Calu3 (cell line): Measurements from ENCODE around the gene MED10. TPM values are rescaled to one million over a fixed set of nuclear protein-coding genes. Genes with fewer than 3 reads are reported as not detected.

ENCODE experiments used
- BruUV-seq: library from RNA; stranded (reverse); fragments of 400-500 nt; replicated peaks from 2 replicates; lab custom pipeline; 2021; lab: Mats Ljungman, UMichigan
- CTCF ChIA-PET: fragments of 300-600 bp; sonication (Branson Sonifier 250); formaldehyde crosslinking; loops from one replicate; lab custom pipeline; 2022; ENCODE audit warnings: antibody characterized with exemption; lab: Charles Lee
- DNase-seq: peaks from one replicate; pipeline ENCODE4 v3.0.0; 2022
- H3K27ac Mint-ChIP-seq: one replicate; pipeline ENCODE4 v1.8.0; 2022; ENCODE audit warnings: mixed read lengths; ENCODE audit not compliant: unreplicated experiment
- H3K27me3 Mint-ChIP-seq: one replicate; pipeline ENCODE4 v1.8.0; 2022; ENCODE audit warnings: mixed read lengths; ENCODE audit not compliant: unreplicated experiment
- H3K36me3 Mint-ChIP-seq: one replicate; pipeline ENCODE4 v1.8.0; 2022; ENCODE audit warnings: mild to moderate bottlenecking, moderate library complexity, mixed read lengths; ENCODE audit not compliant: insufficient read depth, unreplicated experiment
- H3K4me1 Mint-ChIP-seq: one replicate; pipeline ENCODE4 v1.8.0; 2022; ENCODE audit warnings: mild to moderate bottlenecking, low read depth, mixed read lengths; ENCODE audit not compliant: unreplicated experiment
- H3K4me3 Mint-ChIP-seq: one replicate; pipeline ENCODE4 v1.8.0; 2022; ENCODE audit warnings: mild to moderate bottlenecking, low read depth, moderate library complexity, mixed read lengths; ENCODE audit not compliant: unreplicated experiment
- H3K9me3 Mint-ChIP-seq: one replicate; pipeline ENCODE4 v1.8.0; 2022; ENCODE audit warnings: low read depth, mixed read lengths; ENCODE audit not compliant: unreplicated experiment
- intact Hi-C: fragments of 100-400 bp; cut with micrococcal nuclease; formaldehyde crosslinking; loops from one replicate; pipeline ENCODE4 v1.10.0; 2022; ENCODE audit not compliant: unreplicated experiment
- total RNA-seq: library from RNA; stranded (reverse); gene quantifications from 2 replicates; pipeline ENCODE4 v1.2.3, GENCODE V29; 2022
- TF ChIP-seq, protein P1 (sequence below): fragments of 200-600 bp; IDR thresholded peaks from one replicate; pipeline ENCODE4 v1.8.0; 2022; ENCODE audit warnings: antibody characterized with exemption; ENCODE audit not compliant: unreplicated experiment

MED10 gene
- total RNA-seq, 1 experiment from 2014 or later = 39.9 TPM

DNA sequence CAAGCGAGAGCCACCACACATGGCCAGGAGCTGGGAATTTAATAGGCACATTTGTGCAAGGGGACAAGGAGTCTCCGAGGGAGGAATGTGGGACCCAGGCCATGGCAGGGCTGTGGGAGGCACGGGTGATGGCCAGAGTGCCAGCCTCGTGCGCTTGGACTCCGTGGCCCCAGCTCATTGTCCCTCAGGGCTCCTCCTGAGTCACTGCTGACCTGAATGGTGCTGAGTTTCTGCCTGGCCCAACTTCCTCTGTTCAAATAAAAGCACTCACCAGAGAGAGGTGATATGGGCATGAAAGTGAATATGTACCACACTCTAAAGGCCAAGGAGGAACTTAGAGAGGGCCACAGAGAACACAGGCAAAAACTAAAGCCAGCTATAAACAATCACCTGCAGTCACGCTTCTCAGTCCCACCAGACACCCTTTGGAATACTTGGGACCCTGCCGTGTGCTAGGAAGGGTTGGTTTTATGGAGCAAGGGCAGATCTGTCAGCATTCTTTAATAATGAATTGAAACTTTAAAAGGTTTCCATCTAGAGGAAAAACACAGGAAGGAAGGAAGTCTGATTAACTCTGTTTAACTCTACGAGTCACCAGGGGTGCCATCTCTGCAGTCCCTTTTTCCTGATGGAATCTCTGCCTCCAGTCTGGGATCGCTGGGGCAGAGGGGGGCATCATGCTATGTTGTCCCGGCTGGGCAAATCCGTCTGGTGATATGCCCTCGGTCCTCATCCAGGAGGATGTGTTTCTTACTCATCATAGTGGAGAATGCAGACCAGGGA lies 45.2 kb upstream of the MED10 start:
- Mint-ChIP-seq H3K4me1 (no peaks in the 10 kb centered on the region), H3K9me3 (peaks cover 4% of the 10 kb centered on the region), H3K27ac (no peak overlapping the region), H3K4me3 (no peak overlapping the region), H3K27me3 (peaks cover 28% of the 10 kb centered on the region), H3K36me3 (no peaks in the 10 kb centered on the region)
- intact Hi-C loops = no loop called here
- no peak for DNase-seq
- CTCF ChIA-PET = no interaction called here
- no TSS peak for BruUV-seq
- TF ChIP-seq, protein P1, sequence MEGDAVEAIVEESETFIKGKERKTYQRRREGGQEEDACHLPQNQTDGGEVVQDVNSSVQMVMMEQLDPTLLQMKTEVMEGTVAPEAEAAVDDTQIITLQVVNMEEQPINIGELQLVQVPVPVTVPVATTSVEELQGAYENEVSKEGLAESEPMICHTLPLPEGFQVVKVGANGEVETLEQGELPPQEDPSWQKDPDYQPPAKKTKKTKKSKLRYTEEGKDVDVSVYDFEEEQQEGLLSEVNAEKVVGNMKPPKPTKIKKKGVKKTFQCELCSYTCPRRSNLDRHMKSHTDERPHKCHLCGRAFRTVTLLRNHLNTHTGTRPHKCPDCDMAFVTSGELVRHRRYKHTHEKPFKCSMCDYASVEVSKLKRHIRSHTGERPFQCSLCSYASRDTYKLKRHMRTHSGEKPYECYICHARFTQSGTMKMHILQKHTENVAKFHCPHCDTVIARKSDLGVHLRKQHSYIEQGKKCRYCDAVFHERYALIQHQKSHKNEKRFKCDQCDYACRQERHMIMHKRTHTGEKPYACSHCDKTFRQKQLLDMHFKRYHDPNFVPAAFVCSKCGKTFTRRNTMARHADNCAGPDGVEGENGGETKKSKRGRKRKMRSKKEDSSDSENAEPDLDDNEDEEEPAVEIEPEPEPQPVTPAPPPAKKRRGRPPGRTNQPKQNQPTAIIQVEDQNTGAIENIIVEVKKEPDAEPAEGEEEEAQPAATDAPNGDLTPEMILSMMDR = no peak

DNA sequence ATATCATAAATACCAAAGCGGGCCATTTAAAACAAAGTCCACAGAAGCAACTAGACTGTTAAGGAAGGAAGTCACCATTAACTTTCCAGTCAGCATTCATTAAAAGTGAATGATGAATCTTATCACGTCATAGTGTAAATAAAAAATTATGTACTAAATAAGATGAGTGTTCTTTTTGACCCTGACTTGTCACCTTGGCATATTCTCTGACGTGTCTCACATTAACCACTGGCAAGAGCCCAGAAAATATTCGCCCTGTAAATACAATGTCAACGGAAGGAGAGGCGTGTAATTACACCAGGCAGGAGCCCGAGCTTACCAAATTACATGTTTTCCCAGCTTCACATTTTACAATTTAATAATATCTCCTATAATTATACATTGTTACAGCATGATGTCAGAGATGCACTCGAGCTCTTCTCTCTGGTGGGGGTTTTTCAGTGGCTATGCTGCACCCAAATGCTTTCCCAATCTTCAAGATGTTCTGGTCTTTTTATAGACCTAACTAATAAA lies 41.0 kb upstream of the MED10 start:
- CTCF ChIA-PET = no interaction called here
- intact Hi-C loops = no loop called here
- BruUV-seq = no TSS peak
- DNase-seq = no peak
- no peak overlapping the region for H3K4me3 Mint-ChIP-seq
- H3K36me3 Mint-ChIP-seq = no peaks in the 10 kb centered on the region
- H3K27me3 Mint-ChIP-seq = peaks cover 11% of the 10 kb centered on the region
- H3K27ac Mint-ChIP-seq = no peak overlapping the region
- TF ChIP-seq, protein P1 = no peak
- no peaks in the 10 kb centered on the region for H3K4me1 Mint-ChIP-seq
- H3K9me3 Mint-ChIP-seq = no peaks in the 10 kb centered on the region

DNA sequence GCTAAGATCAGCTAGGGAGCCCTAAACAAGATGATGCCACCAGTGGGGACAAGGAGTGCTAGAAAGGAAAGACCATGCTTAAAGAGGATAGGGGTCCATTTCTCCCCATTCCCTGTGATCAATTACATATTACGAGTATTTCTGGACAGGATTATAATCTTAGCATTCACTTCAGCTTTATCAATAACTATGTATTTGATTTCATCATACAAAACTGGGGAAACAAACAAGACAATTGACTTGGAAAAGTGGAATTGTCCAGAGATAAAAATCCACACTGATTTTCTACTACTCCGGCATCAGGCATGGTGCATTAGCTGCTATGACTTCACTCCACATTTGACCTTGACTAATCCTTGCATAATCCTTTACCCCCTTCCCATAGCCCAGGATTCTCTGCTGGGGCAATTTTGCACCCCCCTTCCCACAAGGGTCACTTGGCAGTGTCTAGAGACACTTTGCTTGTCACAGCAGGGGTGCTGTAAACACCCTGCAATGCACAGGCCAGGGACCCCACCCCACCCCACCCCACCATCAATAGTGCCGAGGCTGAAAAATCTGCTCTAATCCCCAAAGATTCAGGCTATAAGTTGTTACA lies 40.4 kb upstream of the MED10 start:
- no TSS peak for BruUV-seq
- CTCF ChIA-PET = no interaction called here
- Mint-ChIP-seq H3K27ac (no peak overlapping the region), H3K9me3 (no peaks in the 10 kb centered on the region), H3K4me1 (no peaks in the 10 kb centered on the region), H3K4me3 (no peak overlapping the region), H3K27me3 (peaks cover 8% of the 10 kb centered on the region), H3K36me3 (no peaks in the 10 kb centered on the region)
- no peak for DNase-seq
- TF ChIP-seq, protein P1 = no peak
- intact Hi-C loops = no loop called here

DNA sequence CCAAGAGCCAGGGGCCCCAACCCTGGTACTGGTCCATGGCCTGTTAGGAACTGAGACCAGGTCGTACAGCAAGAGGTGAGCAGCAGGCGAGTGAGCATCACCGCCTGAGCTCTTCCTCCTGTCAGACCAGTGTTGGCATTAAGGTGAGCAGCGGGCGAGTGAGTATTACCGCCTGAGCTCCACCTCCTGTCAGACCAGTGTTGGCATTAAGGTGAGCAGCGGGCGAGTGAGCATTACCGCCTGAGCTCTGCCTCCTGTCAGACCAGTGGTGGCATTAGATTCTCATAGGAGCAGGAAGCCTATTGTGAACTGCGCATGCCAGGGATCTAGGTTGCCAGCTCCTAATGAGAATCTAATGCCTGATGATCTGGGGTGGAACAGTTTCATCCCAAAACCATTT lies 39.3 kb upstream of the MED10 start:
- Mint-ChIP-seq H3K4me3 (no peak overlapping the region), H3K36me3 (no peaks in the 10 kb centered on the region), H3K27ac (no peak overlapping the region), H3K9me3 (no peaks in the 10 kb centered on the region), H3K4me1 (no peaks in the 10 kb centered on the region), H3K27me3 (peaks cover 8% of the 10 kb centered on the region)
- DNase-seq = no peak
- TF ChIP-seq, protein P1 = no peak
- no TSS peak for BruUV-seq
- intact Hi-C loops = no loop called here
- CTCF ChIA-PET = no interaction called here
